Hepatocyte (in vitro differentiated cells): ENCODE data around the gene KLHL21. TPM values are rescaled to one million over a fixed set of nuclear protein-coding genes. Genes with fewer than 3 reads are reported as not detected.

Source experiments
- DNase-seq: peaks from one replicate; pipeline ENCODE4 v3.0.0-alpha.2; 2016; ENCODE audit warnings: low spot score
- H2AFZ ChIP-seq: fragments of 200-600 bp; sonication (generic); 2 replicates; pipeline ENCODE4 v1.6.0; 2016; ENCODE audit warnings: antibody characterized with exemption, mild to moderate bottlenecking
- H3K27ac ChIP-seq: fragments of 200-600 bp; sonication (generic); 2 replicates; pipeline ENCODE4 v1.5.1; 2016; ENCODE audit warnings: mild to moderate bottlenecking
- H3K27me3 ChIP-seq: fragments of 200-600 bp; sonication (generic); 2 replicates; pipeline ENCODE4 v1.6.1; 2016
- H3K36me3 ChIP-seq: fragments of 200-600 bp; sonication (generic); replicated peaks from 2 replicates; pipeline ENCODE4 v1.5.1; 2016; ENCODE audit warnings: low read depth; ENCODE audit not compliant: insufficient read depth
- H3K4me1 ChIP-seq: fragments of 200-600 bp; sonication (generic); 2 replicates; pipeline ENCODE4 v1.5.1; 2016; ENCODE audit warnings: mild to moderate bottlenecking, moderate library complexity; ENCODE audit not compliant: insufficient read depth
- H3K4me2 ChIP-seq: fragments of 200-600 bp; sonication (generic); 2 replicates; pipeline ENCODE4 v1.6.0; 2016
- H3K4me3 ChIP-seq: fragments of 200-600 bp; sonication (generic); 2 replicates; pipeline ENCODE4 v1.5.1; 2016; ENCODE audit warnings: mild to moderate bottlenecking
- H3K79me2 ChIP-seq: fragments of 200-600 bp; sonication (generic); 2 replicates; pipeline ENCODE4 v1.6.0; 2017; ENCODE audit warnings: mild to moderate bottlenecking
- H3K9me2 ChIP-seq: fragments of 200-600 bp; sonication (generic); replicated peaks from 2 replicates; pipeline ENCODE4 v1.6.0; 2017; ENCODE audit warnings: mild to moderate bottlenecking; ENCODE audit not compliant: insufficient read depth
- H3K9me3 ChIP-seq: fragments of 200-600 bp; sonication (generic); 2 replicates; pipeline ENCODE4 v1.5.1; 2016; ENCODE audit warnings: low read depth, mild to moderate bottlenecking
- H4K20me1 ChIP-seq: fragments of 200-600 bp; sonication (generic); 2 replicates; pipeline ENCODE4 v1.6.0; 2016; ENCODE audit warnings: mild to moderate bottlenecking; ENCODE audit not compliant: insufficient read depth, poor library complexity, severe bottlenecking
- CTCF ChIP-seq: fragments of 200-600 bp; sonication (generic); IDR thresholded peaks from 2 replicates; pipeline ENCODE4 v1.5.1; 2016; ENCODE audit warnings: antibody characterized with exemption, mild to moderate bottlenecking; ENCODE audit not compliant: poor library complexity
- EZH2 ChIP-seq: fragments of 200-600 bp; sonication (generic); IDR thresholded peaks from 2 replicates; pipeline ENCODE4 v1.6.1; 2016; ENCODE audit warnings: antibody characterized with exemption, mild to moderate bottlenecking, borderline replicate concordance
- EZH2phosphoT487 ChIP-seq: fragments of 200-600 bp; sonication (generic); IDR thresholded peaks from one replicate; pipeline ENCODE4 v1.6.1; 2018; ENCODE audit warnings: antibody characterized with exemption, mild to moderate bottlenecking, low read depth, moderate library complexity; ENCODE audit not compliant: unreplicated experiment, severe bottlenecking
- WGBS: methylation state at CpG from one replicate; pipeline ENCODE4 v1.1.6; 2016; ENCODE audit warnings: low lambda C conversion rate; ENCODE audit errors: missing lambda C conversion rate; 5-methylcytosine and 5-hydroxymethylcytosine counted together
- polyA plus RNA-seq: library from polyadenylated mRNA; unstranded; fragments of >200 nt; fragmentation: Nextera tagmentation; extraction: Ambion mirVana; gene quantifications from 2 replicates; pipeline ENCODE4 v1.2.1, GENCODE V29; 2016
- total RNA-seq: library from RNA; depleted of rRNA; stranded (reverse); fragments of >200 nt; gene quantifications from 2 replicates; pipeline ENCODE4 v1.2.3, GENCODE V29; 2014

KLHL21 gene
- total and polyA plus RNA-seq, 2 experiments from 2014 or later, result 20.0 to 20.6 TPM

GRCh38 chr1:6614929-6615785, 12.5 kb upstream of the KLHL21 start:
- Histone ChIP-seq H3K36me3 (no peaks in the 10 kb centered on the region), H3K9me3 (no peaks in the 10 kb centered on the region), H4K20me1 (peaks cover 30% of the 10 kb centered on the region), H3K4me3 (peak overlapping the region; percentile 87), H3K79me2 (peaks cover 84% of the 10 kb centered on the region), H3K27ac (peak overlapping the region; percentile 94), H3K4me1 (no peaks in the 10 kb centered on the region), H3K27me3 (no peaks in the 10 kb centered on the region), H2AFZ (peak overlapping the region; percentile 81), H3K9me2 (no peaks in the 10 kb centered on the region), H3K4me2 (peak overlapping the region; percentile 99)
- peak; percentile 46 for DNase-seq
- TF ChIP-seq CTCF (no peak), EZH2phosphoT487 (no peak), EZH2 (no peak)
- 2% methylated on average over 30 of the region's 82 CpGs for WGBS

GRCh38 chr1:6614019-6614928, 11.6 kb upstream of the KLHL21 start:
- H3K36me3 ChIP-seq, result no peaks in the 10 kb centered on the region
- no peaks in the 10 kb centered on the region for H3K9me3 ChIP-seq
- H3K9me2 ChIP-seq, result no peaks in the 10 kb centered on the region
- H3K79me2 ChIP-seq, result peaks cover 77% of the 10 kb centered on the region
- H3K27ac ChIP-seq, result peak overlapping the region; percentile 94
- no peaks in the 10 kb centered on the region for H3K27me3 ChIP-seq
- H3K4me2 ChIP-seq, result peak overlapping the region; percentile 99
- no peaks in the 10 kb centered on the region for H3K4me1 ChIP-seq
- peak overlapping the region; percentile 81 for H2AFZ ChIP-seq
- TF ChIP-seq CTCF, result no peak
- TF ChIP-seq EZH2phosphoT487, result no peak
- no peak for TF ChIP-seq EZH2
- peak; percentile 74 for DNase-seq
- H4K20me1 ChIP-seq, result peaks cover 28% of the 10 kb centered on the region
- peak overlapping the region; percentile 87 for H3K4me3 ChIP-seq
- no CpG with 5 or more reads among the region's 117 CpGs for WGBS

- Histone ChIP-seq H3K4me1 (no peaks in the 10 kb centered on the region), H2AFZ (peak within 1 kb of the TSS; percentile 90)
Measured at GRCh38 chr1:6613361-6614018, 10.8 kb upstream of the KLHL21 start, which contains the start of gene PHF13. Gene PHF13 (plus strand): TSS chr1:6613731. CDS start chr1:6614067, 336 bp downstream.

More at GRCh38 chr1:6613361-6614018, 10.8 kb upstream of the KLHL21 start, which contains the start of gene PHF13:
- DNase-seq, result peak; percentile 100
- H3K9me2 ChIP-seq, result no peaks in the 10 kb centered on the region
- H4K20me1 ChIP-seq, result peaks cover 21% of the 10 kb centered on the region
- H3K27me3 ChIP-seq, result no peaks in the 10 kb centered on the region
- peak within 1 kb of the TSS; percentile 94 for H3K27ac ChIP-seq
- H3K4me2 ChIP-seq, result peak within 1 kb of the TSS; percentile 99
- no peaks in the 10 kb centered on the region for H3K36me3 ChIP-seq
- 1% methylated on average over 20 of the region's 84 CpGs for WGBS
- no peak for TF ChIP-seq EZH2phosphoT487
- TF ChIP-seq CTCF, result no peak
- no peak for TF ChIP-seq EZH2
- peak within 1 kb of the TSS; percentile 87 for H3K4me3 ChIP-seq
- H3K9me3 ChIP-seq, result no peaks in the 10 kb centered on the region
- peaks cover 72% of the 10 kb centered on the region for H3K79me2 ChIP-seq
